GM23338 (cell line): ENCODE results near the gene VSIG8. TPM values are rescaled to one million over a fixed set of nuclear protein-coding genes. Genes with fewer than 3 reads are reported as not detected.

Experiments
- ATAC-seq: fragments of 200-7000 bp; cut with Tn5 transposase; 3 replicates; pipeline ENCODE4 v1.9.1; 2020
- DNase-seq: peaks from one replicate; pipeline ENCODE4 v3.0.0-alpha.2; 2015; ENCODE audit warnings: low spot score
- H2AFZ ChIP-seq: fragments of 200-600 bp; sonication (generic); 2 replicates; pipeline ENCODE4 v1.8.0; 2016; ENCODE audit warnings: antibody characterized with exemption, mild to moderate bottlenecking, moderate library complexity
- H3F3A ChIP-seq: fragments of 200-600 bp; sonication (generic); replicated peaks from 2 replicates; pipeline ENCODE4 v1.8.0; 2017; ENCODE audit warnings: antibody characterized with exemption, mixed run types, low read depth
- H3K27ac ChIP-seq: fragments of 200-600 bp; sonication (generic); 2 replicates; pipeline ENCODE4 v1.6.1; 2016; ENCODE audit warnings: low read depth
- H3K27me3 ChIP-seq: fragments of 200-600 bp; sonication (generic); 2 replicates; pipeline ENCODE4 v1.8.0; 2016; ENCODE audit warnings: mild to moderate bottlenecking, mixed run types, moderate library complexity; ENCODE audit not compliant: insufficient read depth
- H3K36me3 ChIP-seq: fragments of 200-600 bp; sonication (generic); 2 replicates; pipeline ENCODE4 v1.8.0; 2016; ENCODE audit warnings: mild to moderate bottlenecking; ENCODE audit not compliant: insufficient read depth
- H3K4me1 ChIP-seq: fragments of 200-600 bp; sonication (generic); 2 replicates; pipeline ENCODE4 v1.8.0; 2016; ENCODE audit warnings: mild to moderate bottlenecking, moderate library complexity; ENCODE audit not compliant: insufficient read depth
- H3K4me2 ChIP-seq: fragments of 200-600 bp; sonication (generic); 2 replicates; pipeline ENCODE4 v1.7.1; 2017; ENCODE audit warnings: mixed run types
- H3K4me3 ChIP-seq: fragments of 200-600 bp; sonication (generic); 2 replicates; pipeline ENCODE4 v1.6.1; 2016; ENCODE audit warnings: mixed run types
- H3K79me2 ChIP-seq: fragments of 200-600 bp; sonication (generic); replicated peaks from 2 replicates; pipeline ENCODE4 v1.8.0; 2017; ENCODE audit warnings: mild to moderate bottlenecking; ENCODE audit not compliant: insufficient read depth
- H3K9me2 ChIP-seq: fragments of 200-600 bp; sonication (generic); 2 replicates; pipeline ENCODE4 v1.8.0; 2017; ENCODE audit not compliant: insufficient read depth
- H4K20me1 ChIP-seq: fragments of 200-600 bp; sonication (generic); replicated peaks from 2 replicates; pipeline ENCODE4 v1.8.0; 2017; ENCODE audit warnings: mild to moderate bottlenecking; ENCODE audit not compliant: insufficient read depth
- H3K27ac Mint-ChIP-seq: 2 replicates; pipeline ENCODE4 v1.8.0; 2020; ENCODE audit warnings: inconsistent platforms, mild to moderate bottlenecking, moderate library complexity, mixed read lengths
- H3K27me3 Mint-ChIP-seq: 3 replicates; pipeline ENCODE4 v1.8.0; 2022; ENCODE audit warnings: low read depth, mild to moderate bottlenecking, moderate library complexity, mixed read lengths, inconsistent platforms; ENCODE audit not compliant: insufficient read depth, poor library complexity
- H3K36me3 Mint-ChIP-seq: 3 replicates; pipeline ENCODE4 v1.8.0; 2021; ENCODE audit warnings: low read depth, mild to moderate bottlenecking, inconsistent platforms, moderate library complexity, mixed read lengths
- H3K4me1 Mint-ChIP-seq: 3 replicates; pipeline ENCODE4 v1.8.0; 2020; ENCODE audit warnings: mild to moderate bottlenecking, inconsistent platforms, mixed read lengths
- H3K4me3 Mint-ChIP-seq: 3 replicates; pipeline ENCODE4 v1.8.0; 2021; ENCODE audit warnings: moderate library complexity, mild to moderate bottlenecking, inconsistent platforms, mixed read lengths
- H3K9me3 Mint-ChIP-seq: 3 replicates; pipeline ENCODE4 v1.8.0; 2020; ENCODE audit warnings: moderate library complexity, mild to moderate bottlenecking, inconsistent platforms, mixed read lengths
- CREB1 ChIP-seq: fragments of 250-450 bp; sonication (Bioruptor Pico); IDR thresholded peaks from 2 replicates; pipeline ENCODE4 v1.5.0; 2020; ENCODE audit warnings: low read depth, mild to moderate bottlenecking, moderate library complexity
- ETS1 ChIP-seq: IDR thresholded peaks from 2 replicates; pipeline ENCODE4 v1.6.1; 2016; ENCODE audit warnings: antibody characterized with exemption
- EZH2 ChIP-seq: fragments of 200-600 bp; sonication (generic); IDR thresholded peaks from one replicate; pipeline ENCODE4 v1.8.0; 2017; ENCODE audit warnings: antibody characterized with exemption, mild to moderate bottlenecking, low read depth; ENCODE audit not compliant: unreplicated experiment
- EZH2phosphoT487 ChIP-seq: fragments of 200-600 bp; sonication (generic); IDR thresholded peaks from one replicate; pipeline ENCODE4 v1.8.1; 2018; ENCODE audit warnings: antibody characterized with exemption; ENCODE audit not compliant: unreplicated experiment
- JUNB ChIP-seq: IDR thresholded peaks from one replicate; pipeline ENCODE4 v1.6.1; 2016; ENCODE audit warnings: antibody characterized with exemption; ENCODE audit not compliant: unreplicated experiment
- NANOG ChIP-seq: IDR thresholded peaks from 2 replicates; pipeline ENCODE4 v1.6.1; 2016; ENCODE audit warnings: antibody characterized with exemption, borderline replicate concordance
- POLR2AphosphoS5 ChIP-seq: IDR thresholded peaks from 2 replicates; pipeline ENCODE4 v1.6.1; 2016; ENCODE audit warnings: antibody characterized with exemption, low read depth
- STAT1 ChIP-seq: IDR thresholded peaks from one replicate; pipeline ENCODE4 v1.6.1; 2016; ENCODE audit warnings: antibody characterized with exemption; ENCODE audit not compliant: unreplicated experiment
- ZNF114 ChIP-seq: fragments of 250-450 bp; sonication (Bioruptor Pico); IDR thresholded peaks from 2 replicates; pipeline ENCODE4 v1.5.0; 2020; ENCODE audit warnings: mild to moderate bottlenecking, moderate library complexity
- ZNF331 ChIP-seq: fragments of 250-450 bp; sonication (Bioruptor Pico); IDR thresholded peaks from 2 replicates; pipeline ENCODE4 v1.5.0; 2020; ENCODE audit warnings: low read depth, mild to moderate bottlenecking, moderate library complexity
- ZNF462 ChIP-seq: fragments of 250-450 bp; sonication (Bioruptor Pico); IDR thresholded peaks from 2 replicates; pipeline ENCODE4 v1.5.0; 2020; ENCODE audit warnings: mild to moderate bottlenecking, moderate library complexity
- polyA plus RNA-seq: library from polyadenylated mRNA; unstranded; fragments of >200 nt; fragmentation: Nextera tagmentation; extraction: Ambion mirVana; gene quantifications from 2 replicates; pipeline ENCODE4 v1.2.1, GENCODE V29; 2016
- total RNA-seq: library from RNA; depleted of rRNA; stranded (reverse); fragments of >200 nt; shearing (Covaris generic); gene quantifications from 2 replicates; pipeline ENCODE4 v1.2.3, GENCODE V29; 2014
- TF ChIP-seq, protein P1 (sequence below): IDR thresholded peaks from one replicate; pipeline ENCODE4 v1.6.1; 2018; ENCODE audit warnings: antibody characterized with exemption; ENCODE audit not compliant: unreplicated experiment

VSIG8 gene
- total and polyA plus RNA-seq, 2 experiments from 2014 or later, result not detected

DNA sequence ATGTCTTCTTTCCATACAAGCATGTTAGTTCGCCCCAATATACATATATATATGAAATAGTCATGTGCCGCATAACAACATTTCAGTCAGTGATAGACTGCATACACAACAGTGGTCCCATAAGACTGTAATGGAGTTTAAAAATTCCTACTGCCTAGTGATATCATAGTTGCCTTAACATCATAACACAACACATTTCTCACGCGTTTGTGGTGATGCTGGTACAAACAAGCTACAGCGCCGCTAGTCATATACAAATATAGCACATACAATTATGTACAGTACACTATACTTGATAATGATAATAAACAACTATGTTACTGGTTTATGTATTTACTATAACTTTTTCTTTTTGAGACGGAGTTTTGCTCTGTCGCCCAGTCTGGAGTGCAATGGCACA, 46.5 kb downstream of the VSIG8 start:
- Histone ChIP-seq H3K27me3 (no peaks in the 10 kb centered on the region), H4K20me1 (no peaks in the 10 kb centered on the region), H3K36me3 (no peaks in the 10 kb centered on the region), H3K4me3 (no peak overlapping the region), H2AFZ (no peak overlapping the region), H3F3A (no peaks in the 10 kb centered on the region), H3K27ac (no peak overlapping the region), H3K4me2 (no peak overlapping the region), H3K4me1 (no peaks in the 10 kb centered on the region; the same call in 1 of the 2 replicates), H3K79me2 (no peaks in the 10 kb centered on the region), H3K9me2 (peaks cover 7% of the 10 kb centered on the region; the same call in 1 of the 2 replicates)
- peaks cover 4% of the 10 kb centered on the region; the same call in 2 of the 3 replicates for H3K4me1 Mint-ChIP-seq
- DNase-seq (no peak), ATAC-seq (no peak)
- no peaks in the 10 kb centered on the region for H3K36me3 Mint-ChIP-seq
- H3K4me3 Mint-ChIP-seq, result no peak overlapping the region
- H3K9me3 Mint-ChIP-seq, result no peaks in the 10 kb centered on the region; the same call in 2 of the 3 replicates
- no peak for TF ChIP-seq ZNF331 (CRISPR knock-in tag)
- TF ChIP-seq, protein P1, sequence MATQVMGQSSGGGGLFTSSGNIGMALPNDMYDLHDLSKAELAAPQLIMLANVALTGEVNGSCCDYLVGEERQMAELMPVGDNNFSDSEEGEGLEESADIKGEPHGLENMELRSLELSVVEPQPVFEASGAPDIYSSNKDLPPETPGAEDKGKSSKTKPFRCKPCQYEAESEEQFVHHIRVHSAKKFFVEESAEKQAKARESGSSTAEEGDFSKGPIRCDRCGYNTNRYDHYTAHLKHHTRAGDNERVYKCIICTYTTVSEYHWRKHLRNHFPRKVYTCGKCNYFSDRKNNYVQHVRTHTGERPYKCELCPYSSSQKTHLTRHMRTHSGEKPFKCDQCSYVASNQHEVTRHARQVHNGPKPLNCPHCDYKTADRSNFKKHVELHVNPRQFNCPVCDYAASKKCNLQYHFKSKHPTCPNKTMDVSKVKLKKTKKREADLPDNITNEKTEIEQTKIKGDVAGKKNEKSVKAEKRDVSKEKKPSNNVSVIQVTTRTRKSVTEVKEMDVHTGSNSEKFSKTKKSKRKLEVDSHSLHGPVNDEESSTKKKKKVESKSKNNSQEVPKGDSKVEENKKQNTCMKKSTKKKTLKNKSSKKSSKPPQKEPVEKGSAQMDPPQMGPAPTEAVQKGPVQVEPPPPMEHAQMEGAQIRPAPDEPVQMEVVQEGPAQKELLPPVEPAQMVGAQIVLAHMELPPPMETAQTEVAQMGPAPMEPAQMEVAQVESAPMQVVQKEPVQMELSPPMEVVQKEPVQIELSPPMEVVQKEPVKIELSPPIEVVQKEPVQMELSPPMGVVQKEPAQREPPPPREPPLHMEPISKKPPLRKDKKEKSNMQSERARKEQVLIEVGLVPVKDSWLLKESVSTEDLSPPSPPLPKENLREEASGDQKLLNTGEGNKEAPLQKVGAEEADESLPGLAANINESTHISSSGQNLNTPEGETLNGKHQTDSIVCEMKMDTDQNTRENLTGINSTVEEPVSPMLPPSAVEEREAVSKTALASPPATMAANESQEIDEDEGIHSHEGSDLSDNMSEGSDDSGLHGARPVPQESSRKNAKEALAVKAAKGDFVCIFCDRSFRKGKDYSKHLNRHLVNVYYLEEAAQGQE, result no peak
- no peak for TF ChIP-seq POLR2AphosphoS5
- TF ChIP-seq ETS1, result no peak
- TF ChIP-seq STAT1, result no peak
- no peak for TF ChIP-seq ZNF462 (CRISPR knock-in tag)
- TF ChIP-seq NANOG, result no peak
- TF ChIP-seq EZH2phosphoT487, result no peak
- no peak for TF ChIP-seq CREB1 (CRISPR knock-in tag)
- no peak for TF ChIP-seq EZH2
- no peak for TF ChIP-seq JUNB
- no peak for TF ChIP-seq ZNF114 (CRISPR knock-in tag)
- H3K27me3 Mint-ChIP-seq, result peaks cover 1% of the 10 kb centered on the region
- H3K27ac Mint-ChIP-seq, result no peak overlapping the region
